Fibroblast of lung (primary cell): ENCODE measurements around the gene SPSB1. TPM values are rescaled to one million over a fixed set of nuclear protein-coding genes. Genes with fewer than 3 reads are reported as not detected.

Experiments
- DNase-seq, 2 donors: peaks; one replicate each; pipeline versions ENCODE4 v3.0.0 to v3.0.0-alpha.2; 2010; ENCODE audit warnings: low read depth in 2 of 2
- H2AFZ ChIP-seq: 2 replicates; pipeline ENCODE4 v1.5.1; 2012; ENCODE audit warnings: low read length, control low read depth, inconsistent platforms
- H3K27ac ChIP-seq: 2 replicates; pipeline ENCODE4 v1.5.1; 2011; ENCODE audit warnings: low read length, control low read depth; ENCODE audit not compliant: insufficient read depth
- H3K27me3 ChIP-seq: 2 replicates; pipeline ENCODE4 v1.5.1; 2011; ENCODE audit warnings: mild to moderate bottlenecking, low read length; ENCODE audit not compliant: control insufficient read depth, insufficient read depth
- H3K36me3 ChIP-seq: 2 replicates; pipeline ENCODE4 v1.5.1; 2011; ENCODE audit warnings: low read length; ENCODE audit not compliant: control insufficient read depth, insufficient read depth
- H3K4me1 ChIP-seq: 2 replicates; pipeline ENCODE4 v1.5.1; 2011; ENCODE audit warnings: low read length; ENCODE audit not compliant: control insufficient read depth, insufficient read depth; ENCODE audit errors: extremely low read depth
- H3K4me2 ChIP-seq: 2 replicates; pipeline ENCODE4 v1.5.1; 2011; ENCODE audit warnings: low read length, control low read depth; ENCODE audit not compliant: insufficient read depth; ENCODE audit errors: extremely low read depth
- H3K4me3 ChIP-seq, 4 experiments: fragments of 200-600 bp in 1 of 4; sonication (generic) in 1 of 4; replicated peaks in 1 of 4; 2 replicates each; pipeline ENCODE4 v1.5.1; 2011 to 2016; ENCODE audit warnings: low read length in 4 of 4, low read depth in 3 of 4, mild to moderate bottlenecking in 3 of 4, control low read depth in 2 of 4, inconsistent platforms in 1 of 4, mixed read lengths in 1 of 4; ENCODE audit not compliant: insufficient read depth in 1 of 4; ENCODE audit errors: control extremely low read depth in 1 of 4
- H3K79me2 ChIP-seq: 2 replicates; pipeline ENCODE4 v1.5.1; 2012; ENCODE audit warnings: mild to moderate bottlenecking, low read length, inconsistent platforms; ENCODE audit not compliant: control insufficient read depth, insufficient read depth
- H3K9ac ChIP-seq: 2 replicates; pipeline ENCODE4 v1.5.1; 2011; ENCODE audit warnings: mild to moderate bottlenecking, low read length, control low read depth; ENCODE audit not compliant: insufficient read depth
- H3K9me3 ChIP-seq: 2 replicates; pipeline ENCODE4 v1.5.1; 2012; ENCODE audit warnings: low read depth, low read length; ENCODE audit not compliant: control insufficient read depth, insufficient read depth
- H4K20me1 ChIP-seq: 2 replicates; pipeline ENCODE4 v1.5.1; 2011; ENCODE audit warnings: low read length; ENCODE audit not compliant: control insufficient read depth, insufficient read depth; ENCODE audit errors: extremely low read depth
- EZH2 ChIP-seq: IDR thresholded peaks from 2 replicates; pipeline ENCODE4 v1.5.1; 2012; ENCODE audit warnings: low read length, control low read depth, mild to moderate bottlenecking; ENCODE audit errors: missing control alignments
- polyA plus RNA-seq, 2 donors: library from polyadenylated mRNA; depleted of rRNA in 1 of 2; stranded (reverse) in 1 of 2; unstranded in 1 of 2; fragments of >200 nt; gene quantifications; 2 replicates each; pipeline ENCODE4 v1.2.1, GENCODE V29; 2011 to 2012; ENCODE audit warnings: missing spikeins in 1 of 2
- total RNA-seq: library from RNA; depleted of rRNA; stranded (reverse); fragments of >200 nt; gene quantifications from 2 replicates; pipeline ENCODE4 v1.2.1, GENCODE V29; 2014
- TF ChIP-seq, protein P1 (sequence below), 2 donors: IDR thresholded peaks in 1 of 2; conservative IDR thresholded peaks in 1 of 2; 1 replicate in 1 of 2; 2 replicates in 1 of 2; pipeline ENCODE4 v1.5.1; 2011 to 2012; ENCODE audit warnings: low read length in 2 of 2, control low read depth in 1 of 2, inconsistent platforms in 1 of 2, low read depth in 1 of 2, mild to moderate bottlenecking in 1 of 2

SPSB1 gene
- total and polyA plus RNA-seq, 2 donors (not counting 1 experiment from before 2014, with no cell fraction given), result 14.3 to 20.6 TPM

DNA sequence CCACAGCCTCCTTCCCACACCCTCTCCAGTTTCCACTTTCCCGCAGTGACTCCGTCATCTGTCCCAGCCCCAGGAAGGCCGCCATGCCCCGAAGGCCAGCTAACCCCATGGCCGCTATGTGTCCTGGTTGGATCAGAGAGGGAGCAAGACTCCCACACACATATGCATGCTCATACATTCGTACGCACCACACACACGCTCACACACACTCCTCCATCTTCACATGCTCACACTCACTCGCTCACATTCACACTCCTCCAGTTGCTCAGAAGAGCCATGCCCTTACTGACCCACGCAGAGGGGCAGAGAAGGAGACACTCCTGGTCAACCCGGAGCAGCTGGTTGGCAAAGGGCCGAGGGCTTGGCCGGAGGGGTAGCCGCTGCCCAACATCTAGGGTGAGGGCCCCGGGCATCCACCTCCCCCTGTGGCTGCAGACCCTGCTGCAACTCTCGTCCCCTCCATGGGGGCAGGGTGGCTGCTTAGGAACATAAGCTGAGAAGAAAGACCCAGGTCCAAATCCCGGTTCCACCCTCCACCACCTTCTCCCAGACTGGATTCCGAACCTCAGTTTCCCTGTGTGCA is 124.3 kb downstream of the SPSB1 start:
- H3K4me3 ChIP-seq, result no peak overlapping the region
- TF ChIP-seq, protein P1, sequence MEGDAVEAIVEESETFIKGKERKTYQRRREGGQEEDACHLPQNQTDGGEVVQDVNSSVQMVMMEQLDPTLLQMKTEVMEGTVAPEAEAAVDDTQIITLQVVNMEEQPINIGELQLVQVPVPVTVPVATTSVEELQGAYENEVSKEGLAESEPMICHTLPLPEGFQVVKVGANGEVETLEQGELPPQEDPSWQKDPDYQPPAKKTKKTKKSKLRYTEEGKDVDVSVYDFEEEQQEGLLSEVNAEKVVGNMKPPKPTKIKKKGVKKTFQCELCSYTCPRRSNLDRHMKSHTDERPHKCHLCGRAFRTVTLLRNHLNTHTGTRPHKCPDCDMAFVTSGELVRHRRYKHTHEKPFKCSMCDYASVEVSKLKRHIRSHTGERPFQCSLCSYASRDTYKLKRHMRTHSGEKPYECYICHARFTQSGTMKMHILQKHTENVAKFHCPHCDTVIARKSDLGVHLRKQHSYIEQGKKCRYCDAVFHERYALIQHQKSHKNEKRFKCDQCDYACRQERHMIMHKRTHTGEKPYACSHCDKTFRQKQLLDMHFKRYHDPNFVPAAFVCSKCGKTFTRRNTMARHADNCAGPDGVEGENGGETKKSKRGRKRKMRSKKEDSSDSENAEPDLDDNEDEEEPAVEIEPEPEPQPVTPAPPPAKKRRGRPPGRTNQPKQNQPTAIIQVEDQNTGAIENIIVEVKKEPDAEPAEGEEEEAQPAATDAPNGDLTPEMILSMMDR (conservative IDR thresholded peaks at IDR 0.05 in 1 of 2, IDR thresholded peaks at IDR 0.05 in 1 of 2; ENCODE audit: low read depth in 1 of 2, low read length in 2 of 2), result no peak
- no peak for TF ChIP-seq EZH2
- no peaks in the 10 kb centered on the region for H4K20me1 ChIP-seq
- no peak for DNase-seq
- no peak overlapping the region for H3K9ac ChIP-seq
- no peak overlapping the region for H3K27ac ChIP-seq
- peaks cover 7% of the 10 kb centered on the region for H3K27me3 ChIP-seq
- H3K4me2 ChIP-seq, result no peak overlapping the region
- no peak overlapping the region for H2AFZ ChIP-seq
- no peaks in the 10 kb centered on the region for H3K79me2 ChIP-seq
- H3K36me3 ChIP-seq, result no peaks in the 10 kb centered on the region
- peaks cover 20% of the 10 kb centered on the region for H3K4me1 ChIP-seq
- H3K9me3 ChIP-seq, result no peaks in the 10 kb centered on the region

DNA sequence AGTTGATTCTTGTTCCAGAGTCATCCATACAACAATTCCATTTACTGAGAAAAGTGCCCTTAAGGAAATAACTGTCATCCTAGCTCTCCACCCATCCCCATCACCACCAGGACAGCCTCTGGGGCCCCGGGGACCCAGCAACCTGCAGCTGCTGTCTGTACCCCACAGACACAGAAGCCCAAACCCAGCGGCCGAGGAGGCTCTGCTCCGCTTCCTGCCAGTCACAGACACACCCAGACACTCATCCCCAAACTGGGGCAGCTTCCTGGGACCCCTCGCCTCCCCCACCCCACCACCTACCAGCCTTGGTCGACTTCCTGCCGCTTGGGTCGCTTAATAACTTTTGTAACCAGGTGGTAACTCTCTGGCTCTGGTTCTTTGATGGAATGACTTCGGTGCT is 125.0 kb downstream of the SPSB1 start:
- TF ChIP-seq, protein P1 (conservative IDR thresholded peaks at IDR 0.05 in 1 of 2, IDR thresholded peaks at IDR 0.05 in 1 of 2; ENCODE audit: low read depth in 1 of 2, low read length in 2 of 2), result no peak
- no peak for TF ChIP-seq EZH2
- DNase-seq, result no peak
- no peak overlapping the region for H3K4me2 ChIP-seq
- H3K36me3 ChIP-seq, result no peaks in the 10 kb centered on the region
- no peak overlapping the region for H2AFZ ChIP-seq
- H3K4me3 ChIP-seq, result no peak overlapping the region
- no peaks in the 10 kb centered on the region for H4K20me1 ChIP-seq
- peaks cover 16% of the 10 kb centered on the region for H3K4me1 ChIP-seq
- no peaks in the 10 kb centered on the region for H3K79me2 ChIP-seq
- peaks cover 7% of the 10 kb centered on the region for H3K27me3 ChIP-seq
- no peaks in the 10 kb centered on the region for H3K9me3 ChIP-seq
- no peak overlapping the region for H3K9ac ChIP-seq
- H3K27ac ChIP-seq, result no peak overlapping the region

DNA sequence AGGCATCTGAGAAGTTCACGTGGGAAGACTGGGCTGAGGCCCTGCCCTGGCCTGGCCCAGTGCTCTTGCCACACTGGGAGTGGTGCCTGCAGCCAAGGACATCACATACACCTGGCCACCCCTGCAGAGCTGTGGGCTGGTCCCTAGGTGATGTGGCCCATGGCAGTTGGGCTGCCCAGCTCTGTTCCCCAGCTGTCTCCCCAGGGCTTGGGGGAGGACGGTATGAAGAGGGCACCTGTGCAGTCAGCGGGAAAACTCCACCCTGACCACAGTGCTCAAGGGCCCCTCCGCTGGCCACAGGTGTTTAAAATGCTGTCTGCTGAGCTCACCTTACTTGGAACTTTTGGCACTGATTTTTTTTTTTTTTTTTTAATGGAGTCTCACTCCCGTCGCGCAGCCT is 126.2 kb downstream of the SPSB1 start:
- no peak overlapping the region for H3K9ac ChIP-seq
- H4K20me1 ChIP-seq, result no peaks in the 10 kb centered on the region
- peaks cover 9% of the 10 kb centered on the region for H3K27me3 ChIP-seq
- H2AFZ ChIP-seq, result no peak overlapping the region
- no peaks in the 10 kb centered on the region for H3K9me3 ChIP-seq
- DNase-seq, result no peak
- no peaks in the 10 kb centered on the region for H3K36me3 ChIP-seq
- TF ChIP-seq EZH2, result no peak
- TF ChIP-seq, protein P1 (conservative IDR thresholded peaks at IDR 0.05 in 1 of 2, IDR thresholded peaks at IDR 0.05 in 1 of 2; ENCODE audit: low read depth in 1 of 2, low read length in 2 of 2), result no peak
- no peak overlapping the region for H3K4me3 ChIP-seq
- no peak overlapping the region for H3K4me2 ChIP-seq
- no peak overlapping the region for H3K27ac ChIP-seq
- H3K79me2 ChIP-seq, result no peaks in the 10 kb centered on the region
- peaks cover 7% of the 10 kb centered on the region for H3K4me1 ChIP-seq

Other genes starting within 250 kb of the SPSB1 start
- gene SLC2A5, start 223.3 kb upstream of the SPSB1 start, total RNA-seq, result 0.77 and 0.83 TPM in 2 replicates
- gene SLC2A5, start 223.3 kb upstream of the SPSB1 start, polyA plus RNA-seq, result 0.33 and 5.8 TPM in 2 replicates
- 3.1 and 3.6 TPM in 2 replicates for gene GPR157, start 163.8 kb upstream of the SPSB1 start, total RNA-seq
- 0.82 and 1.2 TPM in 2 replicates for gene GPR157, start 163.8 kb upstream of the SPSB1 start, polyA plus RNA-seq
- 23.5 and 24.4 TPM in 2 replicates for gene H6PD, start 58.1 kb upstream of the SPSB1 start, total RNA-seq
- gene H6PD, start 58.1 kb upstream of the SPSB1 start, polyA plus RNA-seq, result 15.2 and 17.7 TPM in 2 replicates
- gene SLC25A33, start 246.6 kb downstream of the SPSB1 start, total RNA-seq, result 4.8 and 4.9 TPM in 2 replicates
- 3.5 and 4.6 TPM in 2 replicates for gene SLC25A33, start 246.6 kb downstream of the SPSB1 start, polyA plus RNA-seq